Cerebellar cortex (tissue), 1 donor: ENCODE measurements around the gene MTREX.

Experiments used
- DNase-seq: peaks from one replicate; pipeline ENCODE4 v3.0.0-alpha.2; 2015; ENCODE audit warnings: low spot score

Gene MTREX

DNA sequence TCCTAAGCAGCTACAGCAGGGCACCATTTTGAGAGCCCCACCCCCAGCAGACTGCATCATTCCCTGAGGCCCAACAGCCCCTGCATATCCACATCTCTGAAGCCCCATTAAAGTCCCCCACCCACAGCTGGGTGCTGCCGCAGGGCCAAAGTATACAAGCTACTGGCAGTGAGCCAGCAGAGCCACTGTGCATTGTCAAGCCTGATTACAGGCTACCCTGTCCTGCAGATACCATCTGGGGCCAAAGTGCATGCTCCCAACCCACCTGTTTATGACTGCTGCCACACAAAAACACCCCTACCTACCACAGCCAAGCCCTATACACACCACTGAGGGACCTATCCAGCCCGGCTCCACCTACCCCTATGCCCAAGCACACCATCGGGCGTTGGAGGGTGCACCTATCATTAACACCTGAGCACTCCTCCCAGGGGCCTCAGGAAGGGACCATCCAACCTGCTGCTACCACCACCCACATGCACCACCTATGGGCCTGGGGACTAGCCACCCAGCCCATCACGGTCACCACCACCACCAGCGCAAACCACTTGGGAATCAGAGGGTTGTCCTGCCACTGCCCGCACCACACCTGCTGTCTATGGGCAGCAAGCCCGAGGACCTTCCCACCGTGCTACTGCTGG, 121.9 kb downstream of the MTREX start:
- DNase-seq: no peak

DNA sequence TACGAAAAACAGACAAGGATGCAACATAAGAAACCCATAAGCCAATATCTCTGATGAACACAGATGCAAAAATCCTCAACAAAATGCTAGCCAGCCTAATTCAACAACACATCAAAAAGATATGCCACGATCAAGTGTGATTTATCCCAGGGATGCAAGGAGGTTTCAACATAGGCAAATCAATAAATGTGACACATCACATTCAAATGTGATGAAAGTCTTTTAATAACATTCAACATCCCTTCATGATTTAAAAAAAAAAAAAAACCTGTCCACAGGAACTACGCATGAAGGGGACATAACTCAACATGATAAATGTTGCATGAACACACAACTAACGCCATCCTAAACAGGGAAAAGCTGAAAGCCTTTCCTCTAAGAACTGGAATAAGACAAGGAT, 124.8 kb downstream of the MTREX start:
- DNase-seq: no peak

DNA sequence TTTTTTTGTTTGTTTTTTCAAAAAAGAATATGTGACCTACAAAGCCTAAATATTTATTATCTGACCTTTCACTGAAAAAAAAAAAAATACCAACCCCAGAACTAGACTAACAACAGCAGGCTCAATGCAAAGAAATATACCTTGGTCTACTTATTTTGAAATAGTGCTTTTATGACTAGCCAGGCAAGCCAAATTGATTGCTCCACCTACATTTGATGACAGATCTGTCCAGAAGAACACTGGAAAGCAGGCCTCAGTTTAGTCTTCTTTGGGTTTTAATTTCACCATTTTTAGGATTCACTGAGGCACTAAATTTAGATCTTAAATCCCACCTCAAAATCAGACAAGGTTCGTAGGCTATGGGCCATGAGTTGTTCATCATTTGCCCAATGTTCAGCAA, 129.7 kb downstream of the MTREX start:
- DNase-seq: no peak

DNA sequence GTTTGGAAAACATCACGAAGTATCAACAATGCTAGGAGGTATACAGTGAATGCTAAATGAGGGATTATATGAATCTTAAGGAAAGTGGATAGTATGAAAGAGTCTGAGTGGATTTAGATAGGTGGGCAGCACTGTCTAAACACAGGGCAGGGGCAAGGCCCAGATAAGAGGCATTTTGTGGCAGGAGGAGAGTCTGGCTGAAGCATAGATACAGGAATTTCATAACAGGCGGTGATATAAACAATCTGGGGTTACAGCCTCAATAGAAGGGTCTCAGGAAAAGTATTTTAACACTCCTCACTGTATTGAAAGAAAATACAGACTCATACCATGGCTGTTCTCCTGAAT, 130.0 kb downstream of the MTREX start:
- no peak for DNase-seq

DNA sequence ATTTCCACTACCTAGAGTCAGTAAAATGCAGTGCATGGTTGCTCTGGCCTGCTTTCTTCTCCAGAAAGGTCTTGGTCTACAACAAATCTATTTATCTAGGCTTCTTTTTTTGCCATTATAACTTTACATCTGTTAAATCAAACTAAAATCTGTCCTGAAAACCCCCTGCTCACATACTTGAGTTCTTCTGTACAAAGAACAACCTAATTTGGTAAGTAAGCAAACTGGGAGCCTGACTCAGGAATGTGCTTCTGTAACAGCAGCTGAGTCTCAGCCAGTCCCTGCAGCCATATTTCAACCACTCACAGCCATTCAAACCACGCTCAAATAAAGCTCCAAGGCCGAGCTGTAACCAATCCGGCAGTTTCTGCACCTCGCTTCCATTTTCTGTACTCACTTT, 131.2 kb downstream of the MTREX start:
- DNase-seq: peak; percentile 34

DNA sequence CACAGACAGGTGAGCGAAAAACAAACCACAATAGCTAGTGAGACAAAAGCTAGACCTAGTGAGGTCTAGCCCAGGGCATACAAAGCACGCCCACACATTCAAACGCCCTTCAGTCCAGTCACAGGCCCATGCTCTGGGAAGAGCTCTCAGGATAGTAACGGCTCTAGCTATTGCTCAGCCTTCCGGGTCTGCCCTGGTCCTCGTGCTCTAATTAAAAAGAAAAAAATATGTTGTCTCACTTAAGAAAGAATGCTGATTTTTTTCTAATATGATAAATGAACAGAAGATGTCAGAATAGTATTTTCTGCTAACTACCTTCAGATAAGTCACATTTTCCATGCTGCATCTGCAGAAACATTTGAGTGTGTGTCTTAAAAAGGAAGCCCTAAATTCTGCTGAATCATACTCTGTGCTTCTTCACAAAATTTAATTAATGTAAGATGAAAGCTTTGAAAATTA, 132.4 kb downstream of the MTREX start:
- no peak for DNase-seq

DNA sequence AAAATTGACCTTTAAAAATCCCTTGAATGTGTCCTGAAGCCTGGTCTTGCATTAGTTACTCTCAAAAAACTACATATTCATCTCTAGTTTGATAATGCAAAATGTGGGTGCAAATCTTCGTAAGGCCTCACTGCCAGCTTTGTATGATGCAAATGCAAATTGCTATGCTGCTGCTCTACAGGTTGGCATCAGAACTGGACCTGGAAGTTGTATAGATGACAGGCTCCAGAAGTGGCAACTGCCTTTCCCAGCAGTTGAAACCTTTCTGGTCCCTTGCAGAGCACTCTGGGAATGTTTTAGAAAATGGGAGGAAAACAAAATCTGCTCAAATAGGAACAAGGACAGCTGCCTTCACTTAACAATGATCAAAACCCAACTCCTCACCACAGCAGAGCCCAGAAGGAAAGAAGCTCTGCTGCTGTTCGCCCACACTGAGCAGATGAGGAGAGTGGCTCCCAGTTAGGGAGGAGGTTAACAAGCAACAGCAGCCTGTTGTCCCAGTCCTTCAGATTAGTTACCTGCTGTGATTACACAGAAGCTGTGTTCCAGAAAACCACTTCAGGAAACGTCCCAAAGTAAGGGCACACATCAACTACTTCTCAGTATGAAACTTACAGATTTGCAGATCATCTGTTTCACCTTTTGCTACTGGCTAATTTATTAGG, 133.4 kb downstream of the MTREX start:
- DNase-seq: peak; percentile 22

DNA sequence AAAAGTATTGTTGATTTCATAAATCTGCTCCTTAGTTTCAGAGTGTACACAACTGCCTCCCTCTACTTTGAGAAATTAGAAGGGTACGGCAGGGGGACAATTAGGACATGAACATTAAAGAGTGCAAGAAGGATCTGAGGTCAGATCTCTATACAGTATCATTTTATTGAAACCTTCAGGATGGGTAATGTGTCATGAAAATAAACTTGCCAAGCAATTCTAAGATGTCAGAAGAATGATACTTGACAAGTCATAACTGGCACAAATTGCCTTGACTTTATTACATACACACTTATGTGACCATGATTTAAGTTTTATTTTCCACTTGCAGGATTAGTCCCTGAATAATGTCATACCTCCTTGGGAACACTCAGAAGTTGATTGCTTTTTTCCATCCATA, 134.2 kb downstream of the MTREX start:
- DNase-seq: no peak

DNA sequence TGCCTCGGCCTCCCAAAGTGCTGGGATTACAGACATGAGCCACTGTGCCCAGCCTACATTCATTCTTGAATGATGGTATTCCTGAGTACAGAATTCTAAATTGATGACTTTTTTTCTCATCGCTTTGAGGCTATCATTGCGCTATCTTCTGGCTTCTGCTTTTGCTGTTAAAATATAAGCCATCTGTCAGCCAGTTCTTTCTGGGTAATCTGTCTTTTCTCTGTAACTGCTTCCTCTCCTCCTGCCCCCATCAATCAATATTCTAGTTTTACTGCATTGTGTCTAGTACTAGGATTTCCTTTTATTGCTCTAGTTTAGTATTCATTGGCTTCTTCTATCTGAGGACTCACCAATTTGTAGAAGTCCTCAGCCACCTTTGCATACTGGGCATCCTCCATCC, 138.0 kb downstream of the MTREX start:
- DNase-seq: no peak

DNA sequence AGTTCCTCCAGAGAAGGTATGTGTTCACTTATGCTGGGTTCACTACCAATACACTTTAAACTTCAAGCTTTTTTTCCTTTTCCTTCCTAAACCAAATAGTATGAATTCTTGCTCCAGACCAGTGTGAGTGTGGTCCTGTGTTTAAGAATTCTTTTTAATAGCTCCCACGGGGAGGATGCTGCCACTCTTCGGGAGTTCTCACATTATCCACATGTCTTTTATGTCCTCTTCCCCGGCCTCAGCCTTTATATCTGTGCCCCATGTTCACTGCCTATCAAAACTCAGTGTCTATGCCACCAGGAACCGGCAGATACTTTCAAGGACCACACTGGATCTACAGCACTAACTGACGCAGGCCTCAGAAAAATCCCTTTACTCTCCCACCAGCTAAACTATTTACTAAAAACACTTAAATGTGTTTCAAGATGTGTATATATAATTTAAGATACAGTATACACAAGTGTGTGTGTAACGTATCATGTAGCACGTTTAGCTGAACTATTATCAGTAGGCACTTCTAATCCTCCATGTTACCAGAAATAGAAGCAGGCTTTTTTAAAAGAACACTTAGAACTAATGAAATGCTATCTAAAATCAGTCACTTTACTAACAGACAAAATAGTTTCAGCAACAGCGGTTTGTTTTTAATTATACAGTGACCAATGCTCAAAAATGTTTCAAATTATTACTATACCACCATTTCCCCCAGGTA, 139.0 kb downstream of the MTREX start:
- no peak for DNase-seq

DNA sequence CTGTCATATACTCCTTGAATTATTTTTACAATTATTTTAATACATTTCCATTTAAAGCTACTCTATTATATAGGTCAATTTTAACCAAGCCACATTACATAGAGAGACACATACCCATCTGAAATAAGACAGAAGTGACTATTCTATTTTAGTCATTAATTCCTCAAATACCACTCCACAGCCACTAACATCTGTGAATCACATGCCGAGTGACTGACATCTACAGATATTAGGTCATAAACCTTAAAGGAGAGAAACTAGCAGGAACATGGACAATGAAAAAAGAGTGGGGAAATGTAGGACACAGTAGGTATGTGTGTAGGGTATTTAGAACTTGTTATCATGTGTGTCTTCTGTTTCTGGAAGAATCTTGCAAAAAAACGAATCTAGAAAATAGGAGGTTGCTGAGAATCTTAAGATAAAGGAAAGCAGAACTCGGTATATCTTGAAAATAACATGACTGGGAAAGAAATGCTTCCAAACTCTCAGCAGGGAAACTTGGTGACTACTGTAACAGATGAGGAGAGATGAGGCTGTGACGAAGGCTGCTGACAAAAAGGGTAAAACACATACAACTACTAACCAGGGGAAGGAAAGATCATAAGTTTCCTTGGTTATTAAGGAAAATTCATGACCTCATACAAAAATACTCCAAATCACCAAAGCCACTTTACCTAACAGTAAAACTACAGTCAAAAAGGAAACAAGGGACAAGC, 142.4 kb downstream of the MTREX start:
- DNase-seq: no peak

DNA sequence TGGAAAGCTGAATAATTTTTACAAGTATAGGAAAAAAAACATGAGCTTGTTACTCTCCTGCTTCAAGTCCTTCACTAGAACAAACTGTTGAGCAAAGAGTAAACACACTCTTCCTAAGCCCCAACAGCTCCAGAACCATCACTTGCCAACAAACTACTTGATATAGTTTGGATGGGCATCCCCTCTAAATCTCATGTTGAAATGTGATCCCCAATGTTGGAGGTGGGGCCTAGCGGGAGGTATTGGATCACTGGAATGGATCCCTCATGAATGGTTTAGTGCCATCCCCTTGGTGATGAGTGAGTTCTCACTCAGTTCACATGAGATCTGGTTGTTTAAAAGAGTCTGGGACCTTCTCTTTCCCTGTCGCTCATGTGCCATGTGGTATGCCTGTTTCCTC, 144.2 kb downstream of the MTREX start:
- no peak for DNase-seq

DNA sequence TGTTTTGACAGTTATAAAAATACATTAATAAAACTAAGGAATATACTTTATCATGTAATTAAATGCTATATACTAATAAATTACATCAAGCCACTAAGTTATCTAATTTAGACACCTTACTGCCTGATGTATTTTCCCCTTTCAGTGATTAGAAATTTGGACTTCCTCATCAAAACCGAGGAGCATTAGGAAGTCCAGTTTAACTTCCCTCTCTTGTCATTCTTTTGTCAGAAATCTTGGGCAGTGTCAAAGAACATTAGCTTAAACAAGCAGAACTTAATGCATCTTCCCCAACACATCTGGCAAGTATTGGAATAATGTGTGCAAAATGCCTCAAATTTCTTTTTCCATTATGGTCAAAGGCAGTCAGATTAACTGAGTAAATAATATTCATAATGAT, 145.4 kb downstream of the MTREX start:
- no peak for DNase-seq

DNA sequence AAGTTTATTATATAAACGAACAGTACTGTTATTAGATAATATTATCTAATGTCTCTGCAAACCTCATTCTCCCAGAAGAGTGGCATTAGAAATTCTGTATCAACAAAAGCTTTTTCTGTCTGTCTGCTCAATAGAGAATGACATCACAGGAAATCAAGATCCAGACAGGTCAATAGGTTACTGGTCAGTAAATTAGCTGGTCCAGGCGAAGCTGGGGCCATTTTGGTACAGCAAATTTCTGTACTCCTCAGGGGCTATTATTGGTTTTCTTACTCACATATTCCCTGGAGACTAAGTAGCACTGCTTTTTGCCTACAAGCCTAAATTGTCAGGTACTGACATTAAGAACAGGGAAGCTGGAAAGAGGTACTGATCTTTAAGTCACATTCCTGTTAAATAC, 146.5 kb downstream of the MTREX start:
- no peak for DNase-seq

DNA sequence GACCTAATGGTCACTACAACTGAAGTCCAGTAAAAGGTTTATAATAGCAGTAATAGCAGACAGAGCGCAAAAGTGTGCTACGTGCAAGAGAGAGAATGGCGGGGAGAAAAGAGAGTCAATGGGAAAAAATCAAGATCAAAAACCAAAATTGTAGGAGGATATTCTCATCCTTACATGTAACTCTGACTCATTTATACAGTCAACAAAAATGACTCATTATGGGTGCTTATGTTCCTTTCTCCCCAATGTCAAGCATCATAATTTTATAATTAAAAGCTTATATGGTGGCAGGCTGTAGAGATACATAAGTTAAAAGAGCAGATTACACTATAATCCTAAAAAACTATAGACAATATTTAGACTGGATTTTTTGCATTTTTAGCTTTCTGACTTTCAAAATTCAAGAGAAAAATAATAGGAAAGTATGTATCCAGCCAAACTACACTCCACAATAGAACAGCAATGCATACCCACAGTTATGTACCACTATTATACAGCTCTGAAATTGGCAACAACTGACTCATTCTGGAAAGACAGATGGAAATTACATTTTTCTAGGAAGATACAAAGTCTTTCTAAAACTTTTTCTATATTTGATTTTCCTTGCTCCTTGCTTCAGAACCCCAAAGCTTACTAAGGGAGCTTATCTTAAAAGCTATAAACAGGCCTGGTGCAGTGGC, 148.6 kb downstream of the MTREX start:
- DNase-seq: no peak

DNA sequence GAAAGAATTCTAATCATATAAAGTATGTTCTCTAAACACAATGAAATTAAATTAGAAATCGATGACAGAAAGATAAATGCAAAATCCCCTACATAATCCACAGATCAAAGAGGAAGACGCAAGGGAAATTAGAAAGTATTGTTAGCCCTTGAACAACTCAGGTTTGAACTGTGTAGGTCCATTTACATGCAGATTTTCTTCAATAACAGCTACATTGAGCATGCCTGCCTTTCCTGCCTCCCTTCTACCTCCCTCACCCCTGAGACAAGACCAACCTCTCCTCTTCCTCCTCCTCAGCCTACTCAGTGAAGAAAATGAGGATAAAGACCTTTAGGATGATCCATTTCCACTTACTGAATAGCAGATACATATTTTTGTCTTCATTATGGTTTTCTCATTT, 151.8 kb downstream of the MTREX start:
- no peak for DNase-seq

DNA sequence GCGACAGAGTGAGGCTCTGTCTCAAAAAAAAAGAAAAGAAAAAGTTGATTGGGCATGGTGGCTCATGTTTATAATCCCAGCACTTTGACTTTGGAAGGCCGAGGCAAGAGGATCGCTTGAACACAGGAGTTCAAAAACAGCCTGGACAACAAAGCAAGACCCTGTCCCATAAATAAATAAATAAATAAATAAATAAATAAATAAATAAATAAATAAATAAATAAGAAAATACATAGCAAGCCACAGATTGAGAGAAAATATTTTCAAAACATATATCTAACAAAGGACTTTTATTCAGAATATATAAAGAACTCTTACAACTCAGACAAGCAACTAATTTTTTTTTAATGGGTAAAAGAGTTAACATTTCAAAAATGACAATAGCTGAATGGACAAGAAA, 155.8 kb downstream of the MTREX start:
- no peak for DNase-seq

DNA sequence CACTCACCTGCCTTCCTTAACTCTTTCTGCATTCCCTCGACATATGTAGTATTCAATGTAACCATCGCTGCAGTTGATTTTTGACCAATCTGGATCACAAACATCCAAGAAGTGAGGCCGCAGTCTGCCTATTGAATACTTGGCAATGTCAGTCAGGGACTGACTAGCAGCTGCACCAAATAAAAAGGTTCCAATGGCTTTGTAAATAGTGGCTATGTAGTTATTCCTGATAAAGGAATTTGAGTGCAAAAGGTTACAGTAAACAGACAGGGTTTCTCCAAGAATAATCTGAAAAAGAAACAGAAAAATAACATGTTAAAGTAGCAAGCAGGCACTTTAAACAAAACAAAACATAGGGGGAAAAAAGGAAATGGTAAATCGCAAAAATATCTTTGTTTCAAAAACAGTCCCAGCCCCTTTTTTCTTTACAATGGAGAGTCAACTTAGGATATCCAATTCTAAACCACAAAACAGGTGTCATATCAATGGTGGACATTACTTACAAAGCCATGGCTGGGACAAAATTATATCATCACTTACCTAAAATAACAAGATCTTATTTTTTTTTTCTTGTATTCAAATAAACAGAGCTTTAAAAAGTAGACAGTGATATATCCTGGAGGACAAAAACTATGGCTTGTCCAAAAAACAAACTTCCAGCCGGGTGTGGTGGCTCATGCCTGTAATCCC, 160.2 kb downstream of the MTREX start:
- no peak for DNase-seq

DNA sequence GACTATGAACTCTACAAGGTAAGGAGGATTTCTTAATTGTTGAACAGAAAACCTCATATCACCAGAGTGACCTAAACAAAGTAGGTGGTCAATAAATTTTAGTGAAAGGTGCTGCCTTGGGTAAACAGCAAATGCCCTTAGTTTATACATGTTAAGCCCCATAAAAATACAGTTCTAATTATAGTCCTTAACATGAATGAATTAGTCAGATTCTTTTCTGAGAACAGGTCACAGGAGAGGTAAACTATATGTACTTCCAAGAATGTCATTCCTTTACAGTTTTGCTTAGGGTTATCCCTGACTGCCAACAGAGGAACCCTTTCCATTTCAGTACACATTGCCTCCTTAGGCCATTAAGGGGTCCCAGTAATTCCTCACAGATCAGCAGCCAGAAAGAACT, 162.1 kb downstream of the MTREX start:
- DNase-seq: no peak

DNA sequence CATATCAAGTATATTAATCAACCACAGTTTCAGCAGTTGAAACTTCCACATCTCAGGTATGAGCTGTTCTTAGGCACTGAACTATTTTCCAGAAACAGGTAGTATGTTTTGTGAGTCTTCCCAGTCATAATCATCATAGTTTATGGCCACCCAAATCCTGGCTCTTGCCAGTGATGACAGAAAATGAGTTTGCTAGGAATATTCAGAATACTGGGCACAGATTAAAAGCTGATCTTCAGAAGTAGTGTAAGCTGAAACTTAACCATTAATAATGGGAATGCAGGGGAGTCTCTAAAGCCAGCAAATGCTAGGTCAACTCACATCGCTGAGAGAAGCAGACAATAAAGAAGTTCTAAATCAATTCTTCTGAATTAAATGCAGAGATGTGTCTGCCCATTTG, 162.5 kb downstream of the MTREX start:
- no peak for DNase-seq

DNA sequence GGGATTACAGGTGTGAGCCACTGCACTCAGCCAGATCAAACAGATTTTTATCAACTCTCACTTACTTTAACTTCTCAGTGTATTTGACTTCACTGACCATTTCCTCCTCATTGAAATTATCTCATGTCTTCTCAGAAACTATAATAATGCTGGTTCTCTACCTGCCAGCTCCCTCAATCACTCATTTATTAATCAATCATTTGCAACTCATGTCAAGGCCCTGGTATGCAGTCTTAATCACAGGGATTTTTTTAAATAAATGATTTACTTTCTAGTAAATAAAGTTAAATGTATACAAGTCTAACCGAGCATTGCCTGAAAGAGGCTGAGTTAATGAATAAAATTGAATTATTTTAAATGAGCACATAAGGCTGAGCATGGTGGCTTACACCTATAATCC, 163.7 kb downstream of the MTREX start:
- DNase-seq: no peak

DNA sequence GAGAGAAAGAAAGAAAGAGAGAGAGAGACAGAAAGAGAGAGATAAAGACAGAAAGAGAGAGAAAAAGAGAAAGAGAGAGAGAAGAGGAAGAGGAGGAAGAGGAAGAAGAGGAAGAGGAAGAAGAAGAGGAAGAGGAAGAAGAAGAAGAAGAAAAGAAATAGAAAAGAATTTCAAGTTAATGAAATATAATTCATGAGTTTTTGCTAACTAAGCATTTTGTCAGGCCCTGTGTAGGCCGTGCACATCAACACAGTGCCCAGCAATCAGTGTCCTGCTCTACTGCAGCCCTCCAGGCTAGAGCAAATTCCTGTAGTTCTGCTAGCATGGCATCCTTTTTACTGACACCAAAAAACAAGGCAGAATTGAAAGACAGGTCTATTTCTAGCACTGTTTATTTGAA, 164.9 kb downstream of the MTREX start:
- DNase-seq: no peak
